ENCODE data around the gene CCDC6.

- TF ChIP-seq POLR2A (IDR thresholded peaks at IDR 0.05): no peak
- TF ChIP-seq, protein P1, sequence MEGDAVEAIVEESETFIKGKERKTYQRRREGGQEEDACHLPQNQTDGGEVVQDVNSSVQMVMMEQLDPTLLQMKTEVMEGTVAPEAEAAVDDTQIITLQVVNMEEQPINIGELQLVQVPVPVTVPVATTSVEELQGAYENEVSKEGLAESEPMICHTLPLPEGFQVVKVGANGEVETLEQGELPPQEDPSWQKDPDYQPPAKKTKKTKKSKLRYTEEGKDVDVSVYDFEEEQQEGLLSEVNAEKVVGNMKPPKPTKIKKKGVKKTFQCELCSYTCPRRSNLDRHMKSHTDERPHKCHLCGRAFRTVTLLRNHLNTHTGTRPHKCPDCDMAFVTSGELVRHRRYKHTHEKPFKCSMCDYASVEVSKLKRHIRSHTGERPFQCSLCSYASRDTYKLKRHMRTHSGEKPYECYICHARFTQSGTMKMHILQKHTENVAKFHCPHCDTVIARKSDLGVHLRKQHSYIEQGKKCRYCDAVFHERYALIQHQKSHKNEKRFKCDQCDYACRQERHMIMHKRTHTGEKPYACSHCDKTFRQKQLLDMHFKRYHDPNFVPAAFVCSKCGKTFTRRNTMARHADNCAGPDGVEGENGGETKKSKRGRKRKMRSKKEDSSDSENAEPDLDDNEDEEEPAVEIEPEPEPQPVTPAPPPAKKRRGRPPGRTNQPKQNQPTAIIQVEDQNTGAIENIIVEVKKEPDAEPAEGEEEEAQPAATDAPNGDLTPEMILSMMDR (IDR thresholded peaks at IDR 0.05): no peak
These were observed 83.2 kb downstream of the CCDC6 start for GRCh38 chr10:59823111-59823510.

All from prostate gland (tissue), 2 donors.